Body of pancreas (tissue), 4 donors: Measurements from ENCODE around the gene RAD21L1. TPM values are rescaled to one million over a fixed set of nuclear protein-coding genes. Genes with fewer than 3 reads are reported as not detected.

Experiments used
- ATAC-seq: fragments of 150-250 bp; one replicate; pipeline ENCODE4 v1.9.1; 2016
- DNase-seq, 4 donors: peaks; one replicate each; pipeline ENCODE4 v3.0.0-alpha.2; 2019
- H3K27ac ChIP-seq, 4 donors: fragments of 200-600 bp; sonication (generic); 1 replicate in 3 of 4; 2 replicates in 1 of 4; pipeline versions ENCODE4 v1.5.1 to v1.6.1; 2016 to 2019; ENCODE audit warnings: mild to moderate bottlenecking in 1 of 4, mixed read lengths in 1 of 4, moderate library complexity in 1 of 4
- H3K27me3 ChIP-seq, 2 donors: fragments of 200-600 bp; sonication (generic); one replicate each; pipeline ENCODE4 v1.6.0; 2016; ENCODE audit warnings: mild to moderate bottlenecking in 1 of 2
- H3K36me3 ChIP-seq, 2 donors: fragments of 200-600 bp; sonication (generic); replicated peaks in 1 of 2; 2 replicates each; pipeline ENCODE4 v1.5.1; 2016; ENCODE audit warnings: low read depth in 2 of 2; ENCODE audit not compliant: insufficient read depth in 1 of 2
- H3K4me1 ChIP-seq: fragments of 200-600 bp; sonication (generic); one replicate; pipeline ENCODE4 v1.6.0; 2016
- H3K4me3 ChIP-seq, 2 donors: fragments of 200-600 bp; sonication (generic); 1 replicate in 1 of 2; 2 replicates in 1 of 2; pipeline ENCODE4 v1.5.1; 2016 to 2019
- H3K9me3 ChIP-seq, 3 donors: fragments of 200-600 bp; sonication (generic); 1 replicate in 2 of 3; 2 replicates in 1 of 3; pipeline ENCODE4 v1.5.1; 2016
- CTCF ChIP-seq, 7 experiments: fragments of 450-650 bp in 4 of 7; fragments of 200-600 bp in 3 of 7; sonication (generic) in 3 of 7; IDR thresholded peaks; one replicate each; pipeline ENCODE4 v1.5.1; 2016 to 2019; ENCODE audit warnings: antibody characterized with exemption in 7 of 7
- POLR2A ChIP-seq, 3 donors: fragments of 450-650 bp; IDR thresholded peaks; one replicate each; pipeline ENCODE4 v1.6.1; 2016; ENCODE audit warnings: antibody characterized with exemption in 3 of 3, mild to moderate bottlenecking in 2 of 3
- WGBS, 2 donors: methylation state at CpG; one replicate each; pipeline ENCODE4 v1.1.5; 2017; 5-methylcytosine and 5-hydroxymethylcytosine counted together
- intact Hi-C: fragments of 100-400 bp; cut with DNase I; formaldehyde crosslinking; loops from one replicate; pipeline ENCODE4 v1.15.1; 2023
- total RNA-seq, 2 donors: library from RNA; depleted of rRNA; stranded (reverse); fragments of >200 nt; gene quantifications; one replicate each; pipeline ENCODE4 v1.1.0, GENCODE V29; 2016

RAD21L1 gene
- total RNA-seq, 2 donors from 2014 or later, result not detected

- intact Hi-C loops, result no loop called here
- no peak for TF ChIP-seq POLR2A (IDR thresholded peaks at IDR 0.05)
- no peak for TF ChIP-seq CTCF (IDR thresholded peaks at IDR 0.05)
- DNase-seq (no peak), ATAC-seq (no peak)
- Histone ChIP-seq H3K9me3 (no peaks in the 10 kb centered on the region), H3K27me3 (no peaks in the 10 kb centered on the region), H3K4me3 (no peak overlapping the region), H3K36me3 (no peaks in the 10 kb centered on the region), H3K4me1 (no peaks in the 10 kb centered on the region), H3K27ac (no peak overlapping the region)
- WGBS, 2 donors, result 84 to 85% methylated on average over 14 of the region's 14 CpGs
Measured at GRCh38 chr20:1274485-1275311, 48.9 kb downstream of the RAD21L1 start.

- Histone ChIP-seq H3K36me3 (no peaks in the 10 kb centered on the region), H3K4me1 (peaks cover 3% of the 10 kb centered on the region), H3K27ac (no peak overlapping the region), H3K27me3 (no peaks in the 10 kb centered on the region), H3K4me3 (no peak overlapping the region), H3K9me3 (no peaks in the 10 kb centered on the region)
- 83 to 100% methylated on average over 1 of the region's 2 CpGs for WGBS, 2 donors
- no peak for ATAC-seq
- TF ChIP-seq CTCF (IDR thresholded peaks at IDR 0.05), result no peak
- TF ChIP-seq POLR2A (IDR thresholded peaks at IDR 0.05), result no peak
- intact Hi-C loops, result no loop called here
- DNase-seq, result no peak
Measured at GRCh38 chr20:1275919-1276318, 50.1 kb downstream of the RAD21L1 start.

- WGBS, 2 donors, result 88 to 94% methylated on average over 6 to 8 of the region's 8 CpGs
- intact Hi-C loops, result no loop called here
- TF ChIP-seq POLR2A (IDR thresholded peaks at IDR 0.05) (no peak), CTCF (IDR thresholded peaks at IDR 0.05) (no peak)
- Histone ChIP-seq H3K4me3 (no peak overlapping the region), H3K4me1 (peaks cover 15% of the 10 kb centered on the region), H3K27ac (no peak overlapping the region), H3K9me3 (no peaks in the 10 kb centered on the region), H3K27me3 (no peaks in the 10 kb centered on the region), H3K36me3 (no peaks in the 10 kb centered on the region)
- ATAC-seq, result no peak
- DNase-seq, result no peak
Measured at GRCh38 chr20:1277529-1278322, 51.9 kb downstream of the RAD21L1 start.

- Histone ChIP-seq H3K27ac (no peak overlapping the region), H3K4me1 (peaks cover 15% of the 10 kb centered on the region), H3K4me3 (no peak overlapping the region), H3K36me3 (no peaks in the 10 kb centered on the region), H3K27me3 (no peaks in the 10 kb centered on the region), H3K9me3 (no peaks in the 10 kb centered on the region)
- ATAC-seq, result no peak
- TF ChIP-seq POLR2A (IDR thresholded peaks at IDR 0.05) (no peak), CTCF (IDR thresholded peaks at IDR 0.05) (no peak)
- intact Hi-C loops, result no loop called here
- no peak for DNase-seq
- 85 to 87% methylated on average over 4 of the region's 4 CpGs for WGBS, 2 donors
Measured at GRCh38 chr20:1278993-1279392, 53.1 kb downstream of the RAD21L1 start.
